GM21576 (cell line): ENCODE results near the gene SRRM1.
"Not testable (repeated sequence)": the region's sequence is repeated elsewhere in the genome, so short reads cannot be mapped to it uniquely, and the experiment has no call there.

Experiments used
- ATAC-seq: cut with Tn5 transposase; IDR thresholded peaks from one replicate; pipeline ENCODE4 v1.9.1; 2021; ENCODE audit warnings: mild to moderate bottlenecking, moderate library complexity; ENCODE audit not compliant: unreplicated experiment

The SRRM1 gene

GRCh38 chr1:24692351-24692980 is 49.4 kb downstream of the SRRM1 start:
- no peak for ATAC-seq

- ATAC-seq: no peak
Measured at GRCh38 chr1:24693827-24694379, 50.8 kb downstream of the SRRM1 start.

- ATAC-seq: peak; percentile 53
Measured at GRCh38 chr1:24694380-24694843, 51.3 kb downstream of the SRRM1 start.

- ATAC-seq: no peak
Measured at GRCh38 chr1:24695202-24695974, 52.3 kb downstream of the SRRM1 start.

- ATAC-seq: no peak
Measured at GRCh38 chr1:24696041-24696755, 53.1 kb downstream of the SRRM1 start.

GRCh38 chr1:24696756-24697330 is 53.7 kb downstream of the SRRM1 start:
- no peak for ATAC-seq

GRCh38 chr1:24697453-24698001 is 54.4 kb downstream of the SRRM1 start:
- not testable (repeated sequence) for ATAC-seq

- not testable (repeated sequence) for ATAC-seq
Measured at GRCh38 chr1:24698326-24698725, 55.2 kb downstream of the SRRM1 start.

GRCh38 chr1:24699628-24700027 is 56.5 kb downstream of the SRRM1 start:
- no peak for ATAC-seq

- no peak for ATAC-seq
Measured at GRCh38 chr1:24702511-24703293, 59.6 kb downstream of the SRRM1 start.

GRCh38 chr1:24704411-24705259 is 61.5 kb downstream of the SRRM1 start:
- no peak for ATAC-seq

- no peak for ATAC-seq
Measured at GRCh38 chr1:24705260-24706073, 62.4 kb downstream of the SRRM1 start.

- not testable (repeated sequence) for ATAC-seq
Measured at GRCh38 chr1:24706074-24706389, 62.9 kb downstream of the SRRM1 start.

GRCh38 chr1:24707687-24708086 is 64.6 kb downstream of the SRRM1 start:
- ATAC-seq: no peak

GRCh38 chr1:24708938-24709337 is 65.8 kb downstream of the SRRM1 start:
- ATAC-seq: no peak

- ATAC-seq: no peak
Measured at GRCh38 chr1:24709791-24710441, 66.8 kb downstream of the SRRM1 start.

GRCh38 chr1:24711329-24711728 is 68.2 kb downstream of the SRRM1 start:
- ATAC-seq: no peak

GRCh38 chr1:24713176-24713575 is 70.1 kb downstream of the SRRM1 start:
- ATAC-seq: no peak
